HUES64 (cell line): Measurements from ENCODE around the gene ZNF613.
"Not testable (repeated sequence)": the region's sequence is repeated elsewhere in the genome, so short reads cannot be mapped to it uniquely, and the experiment has no call there.

ENCODE experiments used
- H3K27ac ChIP-seq: 2 replicates; pipeline ENCODE4 v1.7.0; 2013; ENCODE audit warnings: low read depth, low read length, inconsistent platforms
- H3K27me3 ChIP-seq: 2 replicates; pipeline ENCODE4 v1.6.1; 2013; ENCODE audit warnings: mild to moderate bottlenecking, low read length; ENCODE audit not compliant: insufficient read depth
- H3K36me3 ChIP-seq: 2 replicates; pipeline ENCODE4 v1.6.1; 2013; ENCODE audit warnings: mild to moderate bottlenecking, low read length; ENCODE audit not compliant: insufficient read depth
- H3K4me1 ChIP-seq: 2 replicates; pipeline ENCODE4 v1.6.1; 2013; ENCODE audit warnings: mild to moderate bottlenecking, low read length, moderate library complexity; ENCODE audit not compliant: insufficient read depth
- H3K4me3 ChIP-seq: 2 replicates; pipeline ENCODE4 v1.5.1; 2013; ENCODE audit warnings: mild to moderate bottlenecking, low read length, moderate library complexity
- H3K9ac ChIP-seq: 2 replicates; pipeline ENCODE4 v1.6.1; 2013; ENCODE audit warnings: mild to moderate bottlenecking, low read depth, low read length
- H3K9me3 ChIP-seq: 2 replicates; pipeline ENCODE4 v1.6.1; 2013; ENCODE audit warnings: low read depth, low read length; ENCODE audit not compliant: insufficient read depth
- WGBS: fragments of 150-250, 120-280 bp; methylation state at CpG from one replicate; pipeline ENCODE4 v1.1.7; 2013; ENCODE audit warnings: missing lambda C conversion rate; 5-methylcytosine and 5-hydroxymethylcytosine counted together

Gene ZNF613

DNA sequence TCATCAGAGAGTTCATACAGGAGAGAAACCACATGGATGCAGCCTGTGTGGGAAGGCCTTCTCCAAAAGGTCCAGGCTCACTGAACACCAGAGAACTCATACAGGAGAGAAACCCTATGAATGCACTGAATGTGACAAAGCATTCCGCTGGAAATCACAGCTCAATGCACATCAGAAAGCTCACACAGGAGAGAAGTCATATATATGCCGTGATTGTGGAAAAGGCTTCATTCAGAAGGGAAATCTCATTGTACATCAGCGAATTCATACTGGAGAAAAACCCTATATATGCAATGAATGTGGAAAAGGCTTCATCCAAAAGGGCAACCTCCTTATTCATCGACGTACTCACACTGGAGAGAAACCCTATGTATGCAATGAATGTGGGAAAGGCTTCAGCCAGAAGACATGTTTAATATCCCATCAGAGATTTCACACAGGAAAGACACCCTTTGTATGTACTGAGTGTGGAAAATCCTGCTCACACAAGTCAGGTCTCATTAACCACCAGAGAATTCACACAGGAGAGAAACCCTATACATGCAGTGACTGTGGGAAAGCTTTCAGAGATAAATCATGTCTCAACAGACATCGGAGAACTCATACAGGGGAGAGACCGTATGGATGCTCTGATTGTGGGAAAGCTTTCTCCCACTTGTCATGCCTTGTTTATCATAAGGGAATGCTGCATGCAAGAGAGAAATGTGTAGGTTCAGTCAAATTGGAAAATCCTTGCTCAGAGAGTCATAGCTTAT is 17.7 kb downstream of the ZNF613 start:
- no peak overlapping the region for H3K9ac ChIP-seq
- peaks cover 100% of the 10 kb centered on the region for H3K9me3 ChIP-seq
- no peak overlapping the region for H3K4me3 ChIP-seq
- no peaks in the 10 kb centered on the region for H3K27me3 ChIP-seq
- 98% methylated on average over 6 of the region's 7 CpGs for WGBS
- H3K4me1 ChIP-seq = no peaks in the 10 kb centered on the region
- H3K36me3 ChIP-seq = peaks cover 69% of the 10 kb centered on the region
- H3K27ac ChIP-seq = no peak overlapping the region

DNA sequence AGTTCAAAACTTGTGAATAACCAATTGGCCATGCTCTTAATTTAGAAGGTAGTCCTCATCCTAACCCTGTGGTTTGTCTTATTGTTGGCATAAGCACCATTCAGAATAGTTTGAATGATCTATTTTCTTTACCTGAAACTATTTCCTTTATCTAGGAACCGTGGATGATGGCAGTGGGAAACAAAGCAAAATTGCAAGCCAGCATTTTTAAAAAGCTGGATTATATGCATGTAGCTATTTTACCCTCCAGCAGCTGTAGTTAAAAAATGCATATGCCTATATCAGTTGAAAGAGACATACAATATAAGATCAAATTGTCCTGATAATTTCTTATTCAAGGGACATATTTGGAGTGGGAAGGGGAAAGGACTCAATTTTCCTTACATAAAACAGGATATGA is 19.3 kb downstream of the ZNF613 start:
- H3K27ac ChIP-seq = no peak overlapping the region
- no peaks in the 10 kb centered on the region for H3K27me3 ChIP-seq
- H3K9me3 ChIP-seq = peaks cover 95% of the 10 kb centered on the region
- H3K9ac ChIP-seq = no peak overlapping the region
- H3K4me3 ChIP-seq = 0 out of 2 replicates have a peak overlapping the region, but pooled peaks have one; percentile 28
- H3K4me1 ChIP-seq = no peaks in the 10 kb centered on the region
- 100% methylated on average over 1 of the region's 1 CpG for WGBS
- H3K36me3 ChIP-seq = peaks cover 53% of the 10 kb centered on the region

GRCh38 chr19:51948975-51949374 is 21.7 kb downstream of the ZNF613 start:
- Histone ChIP-seq H3K9ac (no peak overlapping the region), H3K27me3 (no peaks in the 10 kb centered on the region), H3K9me3 (peaks cover 80% of the 10 kb centered on the region), H3K27ac (no peak overlapping the region), H3K36me3 (peaks cover 29% of the 10 kb centered on the region), H3K4me1 (no peaks in the 10 kb centered on the region), H3K4me3 (no peak overlapping the region)
- WGBS = 96% methylated on average over 25 of the region's 25 CpGs

- peaks cover 10% of the 10 kb centered on the region; the same call in 1 of the 2 replicates for H3K9me3 ChIP-seq
- H3K27ac ChIP-seq, H3K9ac ChIP-seq, H3K4me1 ChIP-seq, H3K27me3 ChIP-seq, H3K4me3 ChIP-seq, H3K36me3 ChIP-seq: not testable (repeated sequence)
- WGBS = 96% methylated on average over 4 of the region's 4 CpGs
Measured at GRCh38 chr19:51957846-51958245, 30.6 kb downstream of the ZNF613 start.

GRCh38 chr19:51959791-51960190 is 32.5 kb downstream of the ZNF613 start:
- H3K9me3 ChIP-seq = peaks cover 12% of the 10 kb centered on the region
- no peak overlapping the region; the same call in 1 of the 2 replicates for H3K27ac ChIP-seq
- H3K4me1 ChIP-seq = no peaks in the 10 kb centered on the region
- H3K27me3 ChIP-seq = no peaks in the 10 kb centered on the region
- H3K4me3 ChIP-seq = no peak overlapping the region
- no peak overlapping the region for H3K9ac ChIP-seq
- peaks cover 21% of the 10 kb centered on the region for H3K36me3 ChIP-seq
- 97% methylated on average over 3 of the region's 4 CpGs for WGBS

GRCh38 chr19:51960621-51961233 is 33.5 kb downstream of the ZNF613 start:
- H3K27me3 ChIP-seq, H3K4me1 ChIP-seq, H3K4me3 ChIP-seq, H3K9ac ChIP-seq: not testable (repeated sequence)
- 84% methylated on average over 7 of the region's 7 CpGs for WGBS
- Histone ChIP-seq H3K9me3 (peaks cover 16% of the 10 kb centered on the region), H3K36me3 (peaks cover 31% of the 10 kb centered on the region), H3K27ac (peak overlapping the region; percentile 45; the same call in 1 of the 2 replicates)

- Histone ChIP-seq H3K4me3 (no peak overlapping the region), H3K27ac (no peak overlapping the region), H3K36me3 (peaks cover 77% of the 10 kb centered on the region), H3K4me1 (no peaks in the 10 kb centered on the region), H3K27me3 (no peaks in the 10 kb centered on the region), H3K9me3 (peaks cover 61% of the 10 kb centered on the region), H3K9ac (no peak overlapping the region)
- 93% methylated on average over 5 of the region's 5 CpGs for WGBS
Measured at GRCh38 chr19:51965583-51965982, 38.3 kb downstream of the ZNF613 start.

- Histone ChIP-seq H3K4me3 (no peak overlapping the region), H3K36me3 (peaks cover 92% of the 10 kb centered on the region), H3K9me3 (peaks cover 95% of the 10 kb centered on the region), H3K9ac (no peak overlapping the region), H3K4me1 (no peaks in the 10 kb centered on the region), H3K27ac (no peak overlapping the region), H3K27me3 (no peaks in the 10 kb centered on the region)
- 92% methylated on average over 1 of the region's 1 CpG for WGBS
Measured at GRCh38 chr19:51970718-51971117, 43.4 kb downstream of the ZNF613 start.

GRCh38 chr19:51971624-51972023 is 44.4 kb downstream of the ZNF613 start:
- Histone ChIP-seq H3K27me3 (no peaks in the 10 kb centered on the region), H3K4me3 (no peak overlapping the region), H3K9ac (no peak overlapping the region), H3K27ac (no peak overlapping the region), H3K9me3 (peaks cover 86% of the 10 kb centered on the region), H3K4me1 (no peaks in the 10 kb centered on the region), H3K36me3 (peaks cover 83% of the 10 kb centered on the region)
- WGBS = 91% methylated on average over 4 of the region's 4 CpGs

GRCh38 chr19:51975787-51976186 is 48.5 kb downstream of the ZNF613 start:
- peaks cover 51% of the 10 kb centered on the region for H3K36me3 ChIP-seq
- H3K27me3 ChIP-seq, H3K4me3 ChIP-seq, H3K4me1 ChIP-seq, H3K9ac ChIP-seq, H3K27ac ChIP-seq: not testable (repeated sequence)
- peaks cover 70% of the 10 kb centered on the region for H3K9me3 ChIP-seq
- WGBS = 94% methylated on average over 17 of the region's 17 CpGs

DNA sequence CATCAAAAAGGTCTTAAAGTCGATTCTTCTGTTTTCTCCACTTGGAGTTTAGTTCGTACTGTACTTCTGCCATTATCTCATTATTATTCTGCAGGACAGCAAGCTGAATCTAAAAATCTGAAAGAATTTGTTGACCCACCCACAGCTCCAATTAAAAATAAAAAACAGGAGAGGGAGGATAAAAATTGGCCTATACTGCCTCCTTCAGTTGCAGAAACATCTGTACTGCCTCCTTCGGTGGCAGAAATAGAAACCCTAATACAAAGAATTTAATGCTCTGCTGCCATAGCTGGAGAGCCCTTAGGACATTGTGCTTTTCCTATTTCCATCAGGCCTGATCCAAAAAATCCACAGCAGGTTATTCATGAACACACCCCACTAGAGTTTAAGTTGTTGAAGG is 49.6 kb downstream of the ZNF613 start:
- no peak overlapping the region for H3K27ac ChIP-seq
- no peaks in the 10 kb centered on the region for H3K27me3 ChIP-seq
- no peaks in the 10 kb centered on the region for H3K4me1 ChIP-seq
- peaks cover 60% of the 10 kb centered on the region for H3K9me3 ChIP-seq
- H3K4me3 ChIP-seq = no peak overlapping the region
- no peak overlapping the region for H3K9ac ChIP-seq
- peaks cover 41% of the 10 kb centered on the region for H3K36me3 ChIP-seq
- WGBS = 95% methylated on average over 3 of the region's 3 CpGs
